Rectal smooth muscle tissue (tissue), 1 donor: Measurements from ENCODE around the gene GGTA1.

ENCODE experiments used
- H3K27ac ChIP-seq: one replicate; pipeline ENCODE4 v1.7.0; 2013; ENCODE audit warnings: low read depth, low read length, inconsistent platforms
- H3K27me3 ChIP-seq: one replicate; pipeline ENCODE4 v1.7.0; 2013; ENCODE audit warnings: low read length; ENCODE audit not compliant: control insufficient read depth, insufficient read depth
- H3K36me3 ChIP-seq: one replicate; pipeline ENCODE4 v1.7.0; 2013; ENCODE audit warnings: low read length; ENCODE audit not compliant: control insufficient read depth, insufficient read depth
- H3K4me1 ChIP-seq: one replicate; pipeline ENCODE4 v1.7.0; 2013; ENCODE audit warnings: low read length; ENCODE audit not compliant: control insufficient read depth, insufficient read depth
- H3K4me3 ChIP-seq: one replicate; pipeline ENCODE4 v1.7.0; 2013; ENCODE audit warnings: low read length
- H3K9ac ChIP-seq: one replicate; pipeline ENCODE4 v1.7.0; 2013; ENCODE audit warnings: low read length

The GGTA1 gene

DNA sequence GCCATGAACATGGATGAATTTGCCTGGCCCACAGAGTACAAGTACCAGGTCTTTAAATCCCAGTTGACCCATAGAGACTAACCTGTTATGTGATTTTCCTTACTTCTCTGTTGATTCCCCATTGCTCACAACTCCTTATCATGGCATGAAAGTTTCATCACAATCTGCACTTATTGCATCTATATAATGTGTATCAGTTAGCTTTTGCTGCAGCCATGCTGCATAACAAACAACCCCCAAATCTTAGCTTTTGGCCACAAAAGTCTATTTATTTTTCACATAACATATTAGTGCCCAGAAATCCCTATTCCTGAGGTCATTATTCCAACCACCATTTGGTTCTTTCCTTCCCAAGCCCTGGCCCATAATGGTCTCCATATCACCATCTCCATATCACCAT, 3.7 kb downstream of the GGTA1 start:
- H3K4me3 ChIP-seq: no peak overlapping the region
- no peak overlapping the region for H3K27ac ChIP-seq
- no peaks in the 10 kb centered on the region for H3K36me3 ChIP-seq
- peaks cover 2% of the 10 kb centered on the region for H3K27me3 ChIP-seq
- peaks cover 5% of the 10 kb centered on the region for H3K4me1 ChIP-seq
- no peak overlapping the region for H3K9ac ChIP-seq

DNA sequence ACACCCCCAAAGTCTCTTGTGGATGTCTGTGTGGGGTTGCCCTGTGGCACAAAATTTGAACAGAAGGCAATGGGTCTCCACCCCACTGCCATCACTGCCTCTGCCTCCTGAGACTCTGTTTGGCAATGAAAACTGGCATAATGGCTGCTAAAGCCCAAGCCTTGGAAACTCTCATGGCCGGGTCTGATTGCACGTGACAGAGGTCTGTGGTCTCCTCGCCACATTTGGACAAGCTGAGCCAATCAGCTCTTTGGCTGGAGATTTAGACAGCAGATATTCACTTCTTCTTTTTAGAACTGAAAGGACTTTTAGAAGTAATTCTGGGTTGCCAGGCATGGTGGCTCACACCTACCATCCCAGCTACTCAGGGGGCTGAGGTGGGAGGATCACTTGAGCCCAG, 5.5 kb downstream of the GGTA1 start:
- Histone ChIP-seq H3K36me3 (no peaks in the 10 kb centered on the region), H3K27ac (no peak overlapping the region), H3K4me1 (peaks cover under 1% of the 10 kb centered on the region), H3K4me3 (no peak overlapping the region), H3K9ac (no peak overlapping the region), H3K27me3 (peaks cover 2% of the 10 kb centered on the region)

DNA sequence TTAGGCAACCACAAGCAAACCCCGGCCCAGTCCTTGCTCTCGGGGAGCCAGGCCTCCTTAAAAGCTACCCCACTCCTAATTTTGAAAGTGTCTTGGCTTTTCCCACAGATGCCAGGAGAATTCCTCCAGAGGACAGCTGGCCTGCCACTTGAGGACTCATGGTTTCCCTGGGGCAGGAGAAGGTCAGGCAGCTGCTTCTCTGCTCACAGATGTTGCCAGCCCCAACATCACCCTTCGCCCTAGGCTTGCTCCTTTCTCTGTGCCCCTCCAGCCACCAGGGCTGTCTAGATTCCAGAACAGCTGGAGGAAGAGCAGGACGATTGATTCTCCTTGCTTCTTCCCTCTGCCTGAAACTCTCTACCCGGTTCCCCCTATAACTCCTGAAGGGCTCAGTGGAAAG, 8.5 kb downstream of the GGTA1 start:
- Histone ChIP-seq H3K36me3 (no peaks in the 10 kb centered on the region), H3K4me1 (no peaks in the 10 kb centered on the region), H3K27ac (no peak overlapping the region), H3K9ac (no peak overlapping the region), H3K4me3 (no peak overlapping the region), H3K27me3 (no peaks in the 10 kb centered on the region)

DNA sequence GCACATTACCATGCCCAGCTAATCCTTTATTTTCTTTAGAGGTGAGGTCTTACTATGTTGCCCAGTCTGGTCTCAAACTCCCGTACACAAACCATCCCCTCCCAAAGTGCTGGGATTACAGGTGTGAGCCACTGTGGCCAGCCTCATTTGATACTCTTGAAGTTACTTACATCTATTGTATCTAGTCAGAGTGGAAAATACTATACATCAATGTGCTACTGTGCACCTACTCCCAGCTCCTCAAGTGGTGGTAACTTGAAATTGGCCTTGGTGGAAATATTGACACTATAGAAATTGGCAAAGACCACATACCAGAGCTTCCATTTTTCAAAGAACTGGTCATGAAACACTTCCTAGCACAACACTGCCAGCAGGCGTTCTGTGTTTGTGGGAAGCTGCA, 10.3 kb downstream of the GGTA1 start:
- H3K36me3 ChIP-seq: no peaks in the 10 kb centered on the region
- no peak overlapping the region for H3K4me3 ChIP-seq
- H3K9ac ChIP-seq: no peak overlapping the region
- no peaks in the 10 kb centered on the region for H3K27me3 ChIP-seq
- H3K27ac ChIP-seq: no peak overlapping the region
- peaks cover 2% of the 10 kb centered on the region for H3K4me1 ChIP-seq

DNA sequence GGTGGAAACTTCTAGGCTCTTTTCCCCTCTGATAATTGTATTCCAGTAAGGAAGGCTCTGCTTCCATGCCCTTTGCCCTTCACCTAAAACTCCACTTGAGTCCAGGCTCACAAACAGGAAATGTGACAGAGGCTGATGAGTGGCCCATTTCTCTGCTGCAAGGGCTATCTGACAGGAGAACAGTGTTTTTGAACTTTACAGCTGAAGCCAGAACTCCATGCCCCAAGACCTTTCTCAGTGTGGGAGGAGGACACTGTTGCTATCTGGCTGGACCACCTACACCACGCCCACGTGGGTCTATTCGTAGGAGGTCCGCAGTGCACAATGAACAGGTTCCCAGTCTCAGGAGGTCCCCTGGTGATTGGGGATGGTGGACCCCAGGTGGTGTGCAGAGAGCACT, 13.6 kb downstream of the GGTA1 start:
- H3K27ac ChIP-seq: no peak overlapping the region
- H3K27me3 ChIP-seq: no peaks in the 10 kb centered on the region
- peaks cover 2% of the 10 kb centered on the region for H3K4me1 ChIP-seq
- H3K36me3 ChIP-seq: no peaks in the 10 kb centered on the region
- no peak overlapping the region for H3K9ac ChIP-seq
- H3K4me3 ChIP-seq: no peak overlapping the region

DNA sequence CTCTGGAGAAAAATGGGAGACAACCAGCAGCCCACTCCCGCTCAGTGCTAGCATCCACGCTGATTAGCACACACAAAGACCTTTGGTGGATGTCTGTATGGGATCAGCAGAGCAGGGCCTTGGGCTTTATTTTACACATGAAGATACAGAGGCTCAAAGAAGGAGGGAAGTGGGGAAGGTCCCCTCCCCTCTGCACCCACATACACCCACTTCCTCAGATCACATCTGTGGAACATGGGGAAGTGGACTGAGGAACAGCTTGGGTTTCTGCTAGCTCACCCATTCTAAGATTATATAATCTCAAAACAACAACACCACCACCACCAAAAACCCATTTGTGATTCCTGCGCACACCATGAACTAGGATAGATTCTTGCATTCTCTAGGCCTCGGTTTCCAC, 14.0 kb downstream of the GGTA1 start:
- H3K4me1 ChIP-seq: peaks cover 2% of the 10 kb centered on the region
- no peak overlapping the region for H3K9ac ChIP-seq
- H3K36me3 ChIP-seq: no peaks in the 10 kb centered on the region
- H3K27me3 ChIP-seq: no peaks in the 10 kb centered on the region
- peak overlapping the region; percentile 35 for H3K27ac ChIP-seq
- H3K4me3 ChIP-seq: no peak overlapping the region

DNA sequence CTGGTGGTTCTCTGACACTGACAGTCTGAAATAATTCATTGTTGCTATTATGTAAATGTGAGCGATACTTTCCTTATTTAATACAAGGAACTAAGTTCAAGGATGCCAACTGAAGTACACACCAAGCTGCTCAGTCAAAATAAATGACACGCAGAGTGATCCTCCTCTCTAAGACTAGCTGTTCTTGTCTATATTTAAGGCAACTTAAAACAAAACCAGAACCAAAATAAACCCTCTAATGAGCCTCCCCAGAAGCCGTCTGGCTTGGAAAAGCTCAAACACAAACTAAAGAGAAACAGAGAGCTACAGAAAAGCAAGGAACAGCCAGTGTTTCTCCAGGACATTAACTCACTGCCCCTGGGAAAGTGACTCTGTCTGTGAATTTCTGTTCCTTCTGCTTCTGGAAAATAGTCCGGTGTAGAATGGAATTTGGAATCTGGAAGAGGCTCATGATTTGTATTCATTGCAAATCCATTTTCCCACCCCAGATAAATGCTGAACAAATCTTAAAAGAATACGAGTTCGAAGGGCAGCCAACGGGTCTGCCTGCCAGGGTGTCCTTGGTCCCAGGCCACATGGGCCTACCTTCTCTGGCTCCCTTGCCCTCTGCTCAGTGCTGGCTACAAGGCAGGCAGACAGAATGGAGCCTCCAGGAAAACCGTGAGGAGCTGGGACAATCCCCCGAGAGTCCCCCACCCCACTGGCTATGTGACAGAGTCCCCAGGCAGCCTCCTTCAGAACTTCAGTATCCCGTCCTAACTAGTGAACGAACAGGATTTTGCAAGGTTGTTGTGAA, 14.8 kb downstream of the GGTA1 start:
- H3K4me3 ChIP-seq: no peak overlapping the region
- peak overlapping the region; percentile 35 for H3K27ac ChIP-seq
- no peak overlapping the region for H3K9ac ChIP-seq
- H3K36me3 ChIP-seq: no peaks in the 10 kb centered on the region
- H3K4me1 ChIP-seq: peaks cover 2% of the 10 kb centered on the region
- no peaks in the 10 kb centered on the region for H3K27me3 ChIP-seq

DNA sequence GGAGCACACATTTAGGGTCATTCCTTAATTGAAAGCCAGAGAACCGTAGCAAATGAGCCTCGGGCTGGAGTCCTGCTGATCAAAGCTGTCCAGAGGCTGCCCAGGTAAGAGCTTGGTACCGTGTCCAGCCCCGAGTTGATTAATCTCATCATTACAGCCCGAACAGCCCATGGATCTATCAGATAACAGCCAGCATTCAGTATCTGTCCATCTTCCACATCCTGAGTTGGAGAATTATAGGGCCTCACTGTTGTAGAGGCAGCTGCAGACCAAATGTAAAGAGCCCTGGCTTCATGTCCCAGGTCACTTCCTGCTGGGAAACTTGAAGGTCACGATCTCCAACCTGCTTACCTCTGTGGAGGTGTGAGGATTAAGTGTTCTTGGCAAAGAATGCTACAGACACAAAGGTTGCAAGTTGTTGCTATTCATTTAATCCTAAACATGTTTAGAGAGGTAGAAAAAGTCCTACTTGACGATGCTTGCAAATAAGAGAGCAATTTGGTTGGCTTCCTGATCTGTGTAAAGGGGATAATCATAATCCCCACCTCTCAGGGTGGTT, 16.1 kb downstream of the GGTA1 start:
- H3K27me3 ChIP-seq: no peaks in the 10 kb centered on the region
- no peak overlapping the region for H3K27ac ChIP-seq
- H3K36me3 ChIP-seq: no peaks in the 10 kb centered on the region
- H3K4me1 ChIP-seq: peaks cover 8% of the 10 kb centered on the region
- H3K4me3 ChIP-seq: no peak overlapping the region
- no peak overlapping the region for H3K9ac ChIP-seq

DNA sequence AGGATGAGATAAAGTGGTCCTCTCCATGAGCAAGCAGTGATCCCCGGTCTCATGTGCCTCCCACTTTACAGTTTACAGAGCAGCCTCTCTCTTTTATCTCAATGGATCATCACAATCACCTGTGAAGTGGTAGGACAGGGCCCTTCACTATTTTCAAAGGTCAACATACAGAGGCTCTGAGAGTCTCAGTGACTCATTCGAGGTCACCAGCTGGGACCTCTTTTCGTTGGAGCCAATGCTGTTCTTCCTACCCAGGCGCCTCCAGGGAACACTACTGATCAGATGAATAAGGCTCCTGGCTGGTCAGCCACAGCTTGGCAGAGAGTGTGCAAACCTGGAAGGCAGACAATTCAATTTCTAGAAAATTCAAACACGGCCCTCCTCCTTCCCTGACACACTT, 16.6 kb downstream of the GGTA1 start:
- peaks cover 8% of the 10 kb centered on the region for H3K4me1 ChIP-seq
- no peaks in the 10 kb centered on the region for H3K27me3 ChIP-seq
- H3K4me3 ChIP-seq: no peak overlapping the region
- H3K9ac ChIP-seq: no peak overlapping the region
- no peaks in the 10 kb centered on the region for H3K36me3 ChIP-seq
- H3K27ac ChIP-seq: no peak overlapping the region

DNA sequence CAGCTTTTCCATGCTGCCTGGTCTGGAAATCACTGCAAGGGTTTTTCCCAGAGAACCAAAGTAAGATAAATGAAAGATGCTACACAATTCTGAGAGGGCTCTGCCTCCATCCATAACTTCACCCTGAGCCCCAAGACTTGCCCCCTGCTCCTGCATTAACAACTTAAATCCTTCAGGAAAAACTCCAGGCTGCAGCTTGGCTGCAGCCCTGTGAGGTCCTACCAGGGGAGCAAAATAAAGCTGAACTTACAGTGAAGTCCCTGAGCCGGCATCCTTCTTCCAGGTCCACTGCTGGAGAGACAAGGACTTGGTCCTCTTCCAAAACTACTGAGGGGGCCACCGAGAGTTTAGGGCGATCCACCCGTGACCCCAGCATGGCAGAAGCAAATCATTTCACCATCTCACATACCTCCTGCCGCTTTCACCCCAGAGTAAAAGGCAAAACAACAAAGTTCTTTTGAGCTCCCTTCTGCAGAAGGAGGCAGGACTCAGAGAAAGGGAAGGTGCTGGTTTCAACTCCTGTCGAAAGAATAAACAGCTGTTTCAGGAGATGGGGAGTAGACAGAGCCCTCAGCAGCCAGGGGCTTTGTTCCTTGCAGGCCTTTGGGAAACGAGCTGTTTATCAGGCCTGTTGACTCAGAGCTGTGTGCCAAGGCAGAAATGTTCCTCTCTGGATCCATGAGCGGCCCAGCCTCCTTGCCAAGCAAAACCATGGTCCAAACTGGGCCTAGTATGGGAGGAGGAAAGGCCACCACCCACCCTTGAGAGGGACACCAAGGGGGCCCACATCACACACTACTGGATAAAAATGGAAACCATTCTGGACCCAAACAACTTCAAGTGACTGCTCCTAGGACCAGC, 20.6 kb downstream of the GGTA1 start:
- Histone ChIP-seq H3K27ac (peak overlapping the region; percentile 62), H3K27me3 (no peaks in the 10 kb centered on the region), H3K36me3 (no peaks in the 10 kb centered on the region), H3K4me1 (peaks cover 6% of the 10 kb centered on the region), H3K9ac (no peak overlapping the region), H3K4me3 (no peak overlapping the region)

DNA sequence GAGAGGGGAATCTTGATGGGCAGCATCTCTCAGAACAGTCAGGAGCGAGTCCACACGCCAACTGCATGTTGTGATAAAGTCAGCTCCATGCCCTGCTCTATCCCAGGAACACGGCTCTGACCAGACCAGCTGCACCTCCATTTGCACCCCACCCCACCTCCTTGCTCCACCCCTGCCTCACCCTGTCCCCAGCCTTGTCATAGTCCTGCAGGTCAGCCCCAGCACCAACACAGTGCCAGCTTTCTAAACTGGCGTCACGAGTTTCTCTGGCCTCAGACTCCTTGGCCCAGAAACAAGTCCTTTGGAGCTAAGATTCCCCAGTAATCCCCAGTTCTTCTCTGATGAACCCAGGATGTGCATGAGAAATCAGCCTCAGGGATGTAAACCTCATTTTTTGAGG, 23.5 kb downstream of the GGTA1 start:
- Histone ChIP-seq H3K4me1 (peaks cover 6% of the 10 kb centered on the region), H3K9ac (no peak overlapping the region), H3K36me3 (no peaks in the 10 kb centered on the region), H3K27ac (no peak overlapping the region), H3K4me3 (no peak overlapping the region), H3K27me3 (no peaks in the 10 kb centered on the region)

DNA sequence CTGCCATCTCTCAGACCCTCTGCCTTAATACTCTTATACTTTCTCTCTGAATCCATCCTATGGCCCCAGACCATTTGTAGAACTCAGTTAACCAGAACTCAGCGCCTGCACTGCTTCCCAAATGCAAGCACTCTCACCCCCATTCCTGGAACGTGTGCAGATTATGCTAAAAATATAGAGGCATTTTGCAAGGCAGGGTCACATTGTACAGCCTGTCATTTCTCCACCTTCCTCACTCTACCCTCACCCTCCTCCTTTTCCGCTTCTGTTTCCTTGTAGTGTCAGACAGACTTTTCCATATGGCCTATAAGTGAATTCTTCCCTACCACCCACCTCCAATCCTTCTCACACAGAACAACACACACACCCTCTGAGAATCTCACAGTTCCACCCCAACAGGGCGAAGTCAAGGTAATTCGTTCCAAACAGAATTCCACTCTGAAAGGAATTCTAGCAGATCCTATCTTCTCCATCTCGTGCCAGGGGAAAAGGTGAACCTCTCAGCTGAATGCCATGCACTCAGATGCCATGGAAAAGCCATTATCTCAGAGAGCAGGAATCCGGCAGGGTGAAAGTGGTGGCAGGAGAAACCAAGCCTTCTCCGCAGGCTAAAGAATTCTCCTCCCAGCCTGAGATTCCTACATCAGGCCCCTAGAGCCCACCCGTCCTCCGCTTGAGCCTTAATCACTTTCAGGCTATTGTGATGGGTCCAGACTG, 25.3 kb downstream of the GGTA1 start:
- Histone ChIP-seq H3K4me1 (peaks cover 1% of the 10 kb centered on the region), H3K36me3 (no peaks in the 10 kb centered on the region), H3K9ac (no peak overlapping the region), H3K27me3 (no peaks in the 10 kb centered on the region), H3K4me3 (no peak overlapping the region), H3K27ac (no peak overlapping the region)
